ENCODE measurements around the gene TAS2R38. TPM values are rescaled to one million over a fixed set of nuclear protein-coding genes. Genes with fewer than 3 reads are reported as not detected.

Gene TAS2R38
- total RNA-seq, 1 experiment from 2014 or later, result not detected

DNA sequence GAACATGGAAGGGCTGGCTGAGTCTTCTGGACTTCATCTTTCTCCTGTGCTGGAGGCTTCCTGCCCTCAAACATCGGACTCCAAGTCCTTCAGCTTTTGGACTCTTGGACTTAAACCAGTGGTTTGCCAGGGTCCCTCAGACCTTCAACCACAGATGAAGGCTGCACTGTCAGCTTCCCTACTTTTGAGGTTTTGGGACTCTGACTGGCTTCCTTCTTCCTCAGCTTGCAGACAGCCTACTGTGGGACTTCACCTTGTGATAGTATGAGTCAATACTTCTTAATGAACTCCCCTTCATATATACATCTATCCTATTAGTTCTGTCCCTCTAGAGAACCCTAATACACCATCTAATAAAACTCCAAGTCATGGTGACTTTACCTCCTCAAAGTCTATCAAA lies 22.8 kb downstream of the TAS2R38 start:
- ChIA-PET POLR2A (no interaction called here), CTCF (interaction anchor here (0.7 to 1.6 kb wide), 2 partner anchors 25 to 213 kb away, joined by 3 to 6 read pairs; no protein-coding TSS in a partner anchor)
- no TSS peak for BruUV-seq (replicated peaks)
- Mint-ChIP-seq H3K9me3 (ENCODE audit: unreplicated experiment) (peaks cover 7% of the 10 kb centered on the region), H3K27me3 (ENCODE audit: insufficient read depth, unreplicated experiment) (no peaks in the 10 kb centered on the region), H3K4me1 (ENCODE audit: insufficient read depth, unreplicated experiment) (no peaks in the 10 kb centered on the region), H3K4me3 (ENCODE audit: unreplicated experiment) (no peak overlapping the region), H3K27ac (ENCODE audit: low read depth, unreplicated experiment) (no peak overlapping the region), H3K36me3 (ENCODE audit: insufficient read depth, unreplicated experiment) (no peaks in the 10 kb centered on the region)
- no peak for DNase-seq (ENCODE audit: unreplicated experiment)
- TF ChIP-seq, protein P1, sequence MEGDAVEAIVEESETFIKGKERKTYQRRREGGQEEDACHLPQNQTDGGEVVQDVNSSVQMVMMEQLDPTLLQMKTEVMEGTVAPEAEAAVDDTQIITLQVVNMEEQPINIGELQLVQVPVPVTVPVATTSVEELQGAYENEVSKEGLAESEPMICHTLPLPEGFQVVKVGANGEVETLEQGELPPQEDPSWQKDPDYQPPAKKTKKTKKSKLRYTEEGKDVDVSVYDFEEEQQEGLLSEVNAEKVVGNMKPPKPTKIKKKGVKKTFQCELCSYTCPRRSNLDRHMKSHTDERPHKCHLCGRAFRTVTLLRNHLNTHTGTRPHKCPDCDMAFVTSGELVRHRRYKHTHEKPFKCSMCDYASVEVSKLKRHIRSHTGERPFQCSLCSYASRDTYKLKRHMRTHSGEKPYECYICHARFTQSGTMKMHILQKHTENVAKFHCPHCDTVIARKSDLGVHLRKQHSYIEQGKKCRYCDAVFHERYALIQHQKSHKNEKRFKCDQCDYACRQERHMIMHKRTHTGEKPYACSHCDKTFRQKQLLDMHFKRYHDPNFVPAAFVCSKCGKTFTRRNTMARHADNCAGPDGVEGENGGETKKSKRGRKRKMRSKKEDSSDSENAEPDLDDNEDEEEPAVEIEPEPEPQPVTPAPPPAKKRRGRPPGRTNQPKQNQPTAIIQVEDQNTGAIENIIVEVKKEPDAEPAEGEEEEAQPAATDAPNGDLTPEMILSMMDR (IDR thresholded peaks at IDR 0.05; ENCODE audit: unreplicated experiment), result no peak
- intact Hi-C loops (cut with micrococcal nuclease), result no loop called here

DNA sequence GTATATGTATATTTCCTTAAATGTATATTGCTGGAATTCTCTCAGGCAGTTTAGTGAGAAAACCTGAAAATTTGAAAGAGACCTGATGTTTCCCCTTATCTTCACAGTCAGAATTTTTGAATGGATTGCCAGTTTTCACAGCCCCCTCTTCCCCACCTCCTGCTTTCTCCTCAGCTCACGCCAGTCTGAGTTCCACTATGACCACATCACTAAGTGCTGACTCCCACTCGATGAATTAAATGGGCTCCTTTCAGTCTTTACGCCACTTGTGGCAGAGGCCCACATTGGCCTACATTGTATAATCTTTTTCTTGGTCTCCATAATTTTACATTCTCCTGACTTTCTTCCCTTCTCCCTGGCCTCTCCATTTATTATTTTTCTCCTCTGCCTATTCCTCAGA lies 23.7 kb downstream of the TAS2R38 start:
- no peaks in the 10 kb centered on the region for H3K27me3 Mint-ChIP-seq (ENCODE audit: insufficient read depth, unreplicated experiment)
- ChIA-PET POLR2A (no interaction called here), CTCF (interaction anchor here (0.6 to 1.6 kb wide), 3 partner anchors 26 to 1202 kb away, joined by 3 to 6 read pairs (median 3); no protein-coding TSS in a partner anchor)
- H3K4me1 Mint-ChIP-seq (ENCODE audit: insufficient read depth, unreplicated experiment), result no peaks in the 10 kb centered on the region
- intact Hi-C loops (cut with micrococcal nuclease), result no loop called here
- no peak for DNase-seq (ENCODE audit: unreplicated experiment)
- no peak overlapping the region for H3K27ac Mint-ChIP-seq (ENCODE audit: low read depth, unreplicated experiment)
- no peaks in the 10 kb centered on the region for H3K36me3 Mint-ChIP-seq (ENCODE audit: insufficient read depth, unreplicated experiment)
- TF ChIP-seq, protein P1 (IDR thresholded peaks at IDR 0.05; ENCODE audit: unreplicated experiment), result no peak
- H3K4me3 Mint-ChIP-seq (ENCODE audit: unreplicated experiment), result no peak overlapping the region
- BruUV-seq (replicated peaks), result no TSS peak
- peaks cover 7% of the 10 kb centered on the region for H3K9me3 Mint-ChIP-seq (ENCODE audit: unreplicated experiment)

DNA sequence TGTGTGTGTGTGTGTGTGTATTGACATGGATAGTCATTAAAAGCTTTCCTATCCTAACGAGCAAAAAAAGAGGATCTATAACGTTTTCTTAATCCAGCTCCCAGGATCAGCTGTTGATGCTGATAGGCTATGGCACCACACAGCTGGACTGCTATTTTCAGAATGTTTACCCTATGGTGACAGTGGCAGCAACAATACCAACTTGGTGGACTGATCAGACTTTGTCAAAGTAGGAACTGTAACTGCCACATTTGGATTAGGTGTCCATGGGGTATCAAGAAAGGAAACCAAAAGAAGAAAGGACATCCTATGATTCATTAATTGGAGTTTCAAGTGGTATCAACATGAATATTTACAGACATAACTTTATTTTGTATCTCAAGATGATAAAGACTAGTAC lies 24.1 kb downstream of the TAS2R38 start:
- Mint-ChIP-seq H3K4me1 (ENCODE audit: insufficient read depth, unreplicated experiment) (no peaks in the 10 kb centered on the region), H3K27ac (ENCODE audit: low read depth, unreplicated experiment) (no peak overlapping the region), H3K9me3 (ENCODE audit: unreplicated experiment) (peaks cover 7% of the 10 kb centered on the region), H3K27me3 (ENCODE audit: insufficient read depth, unreplicated experiment) (no peaks in the 10 kb centered on the region), H3K36me3 (ENCODE audit: insufficient read depth, unreplicated experiment) (no peaks in the 10 kb centered on the region), H3K4me3 (ENCODE audit: unreplicated experiment) (no peak overlapping the region)
- ChIA-PET CTCF (interaction anchor here (0.6 kb wide), 1 partner anchor 1202 kb away, joined by 3 read pairs; no protein-coding TSS in a partner anchor), POLR2A (no interaction called here)
- TF ChIP-seq, protein P1 (IDR thresholded peaks at IDR 0.05; ENCODE audit: unreplicated experiment), result no peak
- intact Hi-C loops (cut with micrococcal nuclease), result no loop called here
- BruUV-seq (replicated peaks), result no TSS peak
- DNase-seq (ENCODE audit: unreplicated experiment), result no peak

DNA sequence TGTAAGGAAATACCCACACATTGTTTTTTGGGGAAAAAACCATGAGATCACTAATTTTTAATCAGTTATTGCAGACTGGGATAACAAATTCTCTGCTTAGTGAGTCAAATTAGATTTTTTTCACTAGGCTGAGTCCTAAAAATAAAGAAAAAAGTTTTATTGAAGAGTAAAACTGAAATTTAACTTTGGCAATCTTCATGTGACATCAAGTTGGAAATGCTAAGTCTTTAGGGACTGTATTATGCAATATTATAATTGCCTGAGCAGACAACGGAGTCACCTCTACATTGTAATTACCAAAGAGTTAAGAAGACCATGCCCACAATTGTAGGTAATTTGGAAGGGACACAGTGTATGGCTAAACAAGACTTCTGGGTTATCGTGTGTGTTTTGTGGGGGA lies 24.6 kb downstream of the TAS2R38 start:
- Mint-ChIP-seq H3K27me3 (ENCODE audit: insufficient read depth, unreplicated experiment) (no peaks in the 10 kb centered on the region), H3K4me3 (ENCODE audit: unreplicated experiment) (no peak overlapping the region), H3K9me3 (ENCODE audit: unreplicated experiment) (peaks cover 7% of the 10 kb centered on the region), H3K4me1 (ENCODE audit: insufficient read depth, unreplicated experiment) (no peaks in the 10 kb centered on the region), H3K27ac (ENCODE audit: low read depth, unreplicated experiment) (no peak overlapping the region), H3K36me3 (ENCODE audit: insufficient read depth, unreplicated experiment) (no peaks in the 10 kb centered on the region)
- intact Hi-C loops (cut with micrococcal nuclease), result no loop called here
- DNase-seq (ENCODE audit: unreplicated experiment), result no peak
- CTCF ChIA-PET, result no interaction called here
- no TSS peak for BruUV-seq (replicated peaks)
- TF ChIP-seq, protein P1 (IDR thresholded peaks at IDR 0.05; ENCODE audit: unreplicated experiment), result no peak
- POLR2A ChIA-PET, result no interaction called here

Measured in MCF 10A (cell line).